GM23338 (cell line): Measurements from ENCODE around the gene CTBP2.

Source experiments
- CTCF ChIP-seq, 2 experiments: fragments of 200-600 bp in 1 of 2; sonication (generic) in 1 of 2; conservative IDR thresholded peaks; 2 replicates each; pipeline versions ENCODE4 v1.5.1 to v1.6.1; 2016 to 2017; ENCODE audit warnings: antibody characterized with exemption in 2 of 2, low read depth in 2 of 2, mild to moderate bottlenecking in 2 of 2, moderate library complexity in 1 of 2
- EZH2 ChIP-seq: fragments of 200-600 bp; sonication (generic); IDR thresholded peaks from one replicate; pipeline ENCODE4 v1.8.0; 2017; ENCODE audit warnings: antibody characterized with exemption, mild to moderate bottlenecking, low read depth; ENCODE audit not compliant: unreplicated experiment
- POLR2AphosphoS5 ChIP-seq: IDR thresholded peaks from 2 replicates; pipeline ENCODE4 v1.6.1; 2016; ENCODE audit warnings: antibody characterized with exemption, low read depth

- no peak for TF ChIP-seq CTCF (conservative IDR thresholded peaks at IDR 0.05; ENCODE audit: low read depth in 2 of 2)
- TF ChIP-seq POLR2AphosphoS5: no peak; the same call in none of the 2 replicates
- no peak for TF ChIP-seq EZH2
Measured at GRCh38 chr10:125125951-125126735, 34.2 kb downstream of the CTBP2 start.
